HEK293T (cell line): ENCODE measurements around the gene CPSF4L.

ENCODE experiments used
- CTCF ChIA-PET: fragments of 350-600 bp; formaldehyde crosslinking; extraction: SDS; loops from one replicate; lab custom pipeline; 2021; ENCODE audit warnings: antibody characterized with exemption, inconsistent platforms; lab: Yijun Ruan, JAX
- POLR2A ChIA-PET: fragments of 350-600 bp; formaldehyde crosslinking; extraction: SDS; loops from one replicate; lab custom pipeline; 2020; ENCODE audit warnings: antibody characterized with exemption, inconsistent platforms; lab: Yijun Ruan, JAX
- DNase-seq: peaks from one replicate; pipeline ENCODE4 v3.0.0; 2012; ENCODE audit warnings: mixed read lengths; ENCODE audit errors: extremely low spot score
- ARNT ChIP-seq: fragments of 450-650 bp; IDR thresholded peaks from 2 replicates; pipeline ENCODE4 v1.6.1; 2017; ENCODE audit warnings: mild to moderate bottlenecking
- BHLHE40 ChIP-seq: fragments of 450-650 bp; IDR thresholded peaks from 2 replicates; pipeline ENCODE4 v1.6.1; 2016; ENCODE audit warnings: mild to moderate bottlenecking, moderate library complexity, borderline replicate concordance
- CTBP1 ChIP-seq: fragments of 450-650 bp; IDR thresholded peaks from 2 replicates; pipeline ENCODE4 v1.6.1; 2016; ENCODE audit warnings: borderline replicate concordance
- FOXA1 ChIP-seq: fragments of 450-650 bp; IDR thresholded peaks from 2 replicates; pipeline ENCODE4 v1.6.1; 2016; ENCODE audit warnings: mild to moderate bottlenecking
- FOXK2 ChIP-seq: fragments of 450-650 bp; IDR thresholded peaks from 2 replicates; pipeline ENCODE4 v1.6.1; 2016; ENCODE audit warnings: mild to moderate bottlenecking
- FOXM1 ChIP-seq: fragments of 450-650 bp; IDR thresholded peaks from 2 replicates; pipeline ENCODE4 v1.6.1; 2017; ENCODE audit warnings: mild to moderate bottlenecking, borderline replicate concordance
- HDGF ChIP-seq: fragments of 450-650 bp; IDR thresholded peaks from 2 replicates; pipeline ENCODE4 v1.6.1; 2017; ENCODE audit warnings: antibody characterized with exemption, borderline replicate concordance
- L3MBTL2 ChIP-seq: fragments of 450-650 bp; conservative IDR thresholded peaks from 2 replicates; pipeline ENCODE4 v1.6.1; 2016; ENCODE audit warnings: mild to moderate bottlenecking
- LEF1 ChIP-seq: fragments of 450-650 bp; IDR thresholded peaks from 2 replicates; pipeline ENCODE4 v1.6.1; 2017; ENCODE audit warnings: mild to moderate bottlenecking, borderline replicate concordance
- NFRKB ChIP-seq: fragments of 450-650 bp; IDR thresholded peaks from 2 replicates; pipeline ENCODE4 v1.6.1; 2016; ENCODE audit warnings: mild to moderate bottlenecking, moderate library complexity
- PKNOX1 ChIP-seq: fragments of 450-650 bp; IDR thresholded peaks from 2 replicates; pipeline ENCODE4 v1.6.1; 2016
- SP1 ChIP-seq: fragments of 450-650 bp; IDR thresholded peaks from 2 replicates; pipeline ENCODE4 v1.6.1; 2017
- SUZ12 ChIP-seq: fragments of 450-650 bp; IDR thresholded peaks from 2 replicates; pipeline ENCODE4 v1.6.1; 2016; ENCODE audit warnings: mild to moderate bottlenecking
- TARDBP ChIP-seq: fragments of 450-650 bp; IDR thresholded peaks from 2 replicates; pipeline ENCODE4 v1.6.1; 2016
- ZNF384 ChIP-seq: fragments of 450-650 bp; IDR thresholded peaks from 2 replicates; pipeline ENCODE4 v1.6.1; 2016

Gene CPSF4L

GRCh38 chr17:73234736-73235135 is 26.9 kb downstream of the CPSF4L start:
- no peak for DNase-seq
- TF ChIP-seq FOXM1 (no peak), HDGF (no peak), SUZ12 (no peak), LEF1 (no peak), ARNT (no peak), TARDBP (no peak), ZNF384 (no peak), NFRKB (no peak)
- ChIA-PET POLR2A (interaction anchor here (0.6 kb wide), 1 partner anchor 129 kb away, joined by 4 read pairs; no protein-coding TSS in a partner anchor), CTCF (no interaction called here)

GRCh38 chr17:73232587-73233373 is 28.9 kb downstream of the CPSF4L start:
- TF ChIP-seq FOXM1 (peak; percentile 88; the same call in 1 of the 2 replicates), BHLHE40 (no peak)
- POLR2A ChIA-PET: interaction anchor here (0.7 to 2.4 kb wide), 14 partner anchors 10 to 137 kb away, joined by 3 to 19 read pairs (median 3); partner anchors contain the start of genes COG1 and SSTR2
- CTCF ChIA-PET: interaction anchor here (0.8 to 1.1 kb wide), 3 partner anchors 36 to 673 kb away, joined by 3 to 6 read pairs (median 4); no protein-coding TSS in a partner anchor
- peak; percentile 55 for DNase-seq

GRCh38 chr17:73231841-73232586 is 29.7 kb downstream of the CPSF4L start:
- CTCF ChIA-PET: interaction anchor here (0.8 to 1.1 kb wide), 4 partner anchors 18 to 672 kb away, joined by 3 to 6 read pairs (median 4); no protein-coding TSS in a partner anchor
- TF ChIP-seq HDGF (peak; percentile 87; the same call in 1 of the 2 replicates), BHLHE40 (no peak), ZNF384 (no peak), LEF1 (no peak), ARNT (no peak), CTBP1 (peak; percentile 13; the same call in 1 of the 2 replicates), FOXM1 (no peak), TARDBP (no peak), PKNOX1 (no peak), NFRKB (no peak)
- DNase-seq: peak; percentile 99
- POLR2A ChIA-PET: interaction anchor here (0.6 to 2.4 kb wide), 18 partner anchors 9 to 138 kb away, joined by 3 to 19 read pairs (median 4); partner anchors contain the start of genes COG1 and SSTR2

- peak; percentile 30 for DNase-seq
- ChIA-PET POLR2A (interaction anchor here (0.6 to 2.4 kb wide), 11 partner anchors 9 to 91 kb away, joined by 3 to 19 read pairs (median 4); partner anchors contain the start of gene COG1), CTCF (interaction anchor here (0.5 to 1.0 kb wide), 2 partner anchors 17 to 29 kb away, joined by 3 to 4 read pairs; no protein-coding TSS in a partner anchor)
- TF ChIP-seq PKNOX1 (no peak), ZNF384 (no peak), SUZ12 (no peak), NFRKB (no peak), BHLHE40 (no peak), ARNT (no peak), FOXM1 (no peak), SP1 (no peak), CTBP1 (no peak), FOXK2 (no peak)
Measured at GRCh38 chr17:73231395-73231794, 30.3 kb downstream of the CPSF4L start.

- ChIA-PET POLR2A (no interaction called here), CTCF (no interaction called here)
- peak; percentile 83 for TF ChIP-seq PKNOX1
- TF ChIP-seq BHLHE40: no peak
- TF ChIP-seq L3MBTL2: no peak
- no peak for TF ChIP-seq FOXA1
- no peak for TF ChIP-seq FOXM1
- no peak for TF ChIP-seq SUZ12
- no peak for TF ChIP-seq FOXK2
- no peak for TF ChIP-seq HDGF
- no peak for TF ChIP-seq CTBP1
- DNase-seq: no peak
Measured at GRCh38 chr17:73230088-73230487, 31.6 kb downstream of the CPSF4L start.
